Ramos (cell line): ENCODE data around the gene PDE2A.
"Not testable (repeated sequence)": the region's sequence is repeated elsewhere in the genome, so short reads cannot be mapped to it uniquely, and the experiment has no call there.

Experiments
- in situ Hi-C: fragments of 300-500 bp; cut with MboI; formaldehyde crosslinking; loops from one replicate; pipeline ENCODE4 v1.14.3; 2022; ENCODE audit warnings: low sequenced_read_pairs; ENCODE audit not compliant: unreplicated experiment

PDE2A gene

GRCh38 chr11:72569966-72570892 lies 104.0 kb downstream of the PDE2A start:
- in situ Hi-C loops: no loop called here

DNA sequence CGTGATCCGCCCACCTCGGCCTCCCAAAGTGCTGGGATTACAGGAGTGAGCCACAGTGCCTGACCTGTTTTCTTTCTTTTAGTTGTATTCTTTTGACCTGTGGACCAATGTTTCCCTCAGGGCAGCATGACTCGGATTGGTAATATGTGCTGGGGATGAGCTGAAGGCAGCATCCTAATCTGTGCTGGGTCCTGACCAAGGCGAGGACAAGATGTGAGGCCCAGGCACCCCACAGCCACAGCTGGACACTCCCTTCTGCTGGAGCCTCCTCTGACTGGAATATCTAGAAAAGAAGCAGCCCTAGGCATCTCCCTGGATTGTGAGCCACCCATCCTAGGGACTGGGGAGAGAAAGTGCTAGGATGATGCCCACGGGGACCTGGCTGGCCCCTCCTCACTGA lies 105.4 kb downstream of the PDE2A start:
- in situ Hi-C loops: no loop called here

DNA sequence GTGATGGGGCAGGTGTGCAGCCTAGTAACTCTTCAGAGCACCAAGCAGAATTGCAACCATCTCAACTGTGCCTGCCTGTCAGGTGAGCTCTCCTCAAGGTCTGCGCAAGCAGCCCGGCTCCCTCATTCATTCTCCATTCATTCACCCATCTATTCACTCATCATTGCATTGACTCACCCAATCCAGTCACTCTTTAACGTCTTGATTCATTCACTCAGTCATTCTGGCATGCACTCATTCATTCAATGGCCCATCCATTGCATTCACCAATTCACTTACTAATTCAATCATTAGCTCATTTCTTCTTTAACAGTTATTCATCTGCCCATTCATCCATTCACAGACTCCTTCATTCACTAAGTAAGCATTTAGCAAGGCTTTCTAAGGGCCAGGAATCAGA lies 111.8 kb downstream of the PDE2A start:
- in situ Hi-C loops: no loop called here

GRCh38 chr11:72561856-72562255 lies 112.4 kb downstream of the PDE2A start:
- in situ Hi-C loops: no loop called here

DNA sequence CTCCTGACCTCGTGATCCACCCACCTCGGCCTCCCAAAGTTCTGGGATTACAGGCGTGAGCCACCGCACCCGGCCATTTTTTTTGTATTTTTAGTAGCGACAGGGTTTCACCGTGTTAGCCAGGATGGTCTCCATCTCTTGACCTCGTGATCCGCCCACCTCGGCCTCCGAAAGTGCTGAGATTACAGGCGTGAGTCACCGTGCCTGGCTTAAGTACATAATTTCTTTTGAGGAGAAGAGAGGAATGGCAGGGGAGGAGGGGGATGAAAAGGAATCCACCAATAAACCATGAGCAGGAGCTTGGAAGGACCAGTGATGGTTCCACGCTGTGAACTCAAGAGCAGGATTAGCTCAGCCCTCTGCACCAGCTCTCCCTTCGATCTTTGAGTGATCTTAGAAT lies 113.4 kb downstream of the PDE2A start:
- in situ Hi-C loops: not testable (repeated sequence)

DNA sequence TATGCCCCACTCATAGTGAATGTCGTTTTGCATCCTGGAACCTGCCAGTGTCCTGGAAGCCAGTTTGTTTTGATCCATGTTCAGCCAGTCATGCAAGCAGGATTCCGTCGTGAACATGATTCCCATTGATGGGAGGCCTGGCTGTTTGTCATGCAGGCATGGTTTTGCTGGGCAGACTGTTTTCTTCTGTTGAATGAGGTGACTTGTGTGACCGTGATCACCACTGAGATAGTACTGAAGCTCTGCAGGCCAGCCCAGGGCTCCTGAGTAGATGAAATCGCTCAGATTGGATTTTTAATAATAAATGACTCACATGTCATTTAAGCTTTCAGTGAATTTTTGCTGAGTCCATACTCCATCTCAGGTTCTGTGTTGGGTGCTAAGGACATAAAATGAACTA lies 117.8 kb downstream of the PDE2A start:
- in situ Hi-C loops: no loop called here

GRCh38 chr11:72555014-72555522 lies 119.2 kb downstream of the PDE2A start:
- in situ Hi-C loops: not testable (repeated sequence)

DNA sequence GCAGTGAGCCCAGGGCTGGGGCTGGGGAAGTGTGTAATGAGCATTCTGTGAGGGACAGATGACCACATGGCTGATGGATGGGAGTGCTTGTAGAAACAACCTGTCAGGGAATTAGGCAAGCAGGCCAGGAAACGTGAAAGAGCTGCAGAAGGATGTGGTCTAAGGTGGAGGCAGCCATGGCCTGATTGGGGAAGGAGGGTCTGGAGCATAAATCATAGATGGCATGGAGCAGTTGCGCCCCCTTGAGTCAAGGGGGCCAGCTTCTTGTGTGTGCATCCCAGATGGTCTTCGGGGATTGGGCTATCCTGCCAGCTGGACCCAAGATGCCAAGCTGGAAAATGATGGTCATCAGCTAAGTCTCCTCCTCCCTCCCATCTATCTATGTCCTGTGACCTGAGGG lies 120.5 kb downstream of the PDE2A start:
- in situ Hi-C loops: no loop called here

GRCh38 chr11:72552399-72552910 lies 121.8 kb downstream of the PDE2A start:
- in situ Hi-C loops: no loop called here

GRCh38 chr11:72551571-72551970 lies 122.7 kb downstream of the PDE2A start:
- in situ Hi-C loops: no loop called here

DNA sequence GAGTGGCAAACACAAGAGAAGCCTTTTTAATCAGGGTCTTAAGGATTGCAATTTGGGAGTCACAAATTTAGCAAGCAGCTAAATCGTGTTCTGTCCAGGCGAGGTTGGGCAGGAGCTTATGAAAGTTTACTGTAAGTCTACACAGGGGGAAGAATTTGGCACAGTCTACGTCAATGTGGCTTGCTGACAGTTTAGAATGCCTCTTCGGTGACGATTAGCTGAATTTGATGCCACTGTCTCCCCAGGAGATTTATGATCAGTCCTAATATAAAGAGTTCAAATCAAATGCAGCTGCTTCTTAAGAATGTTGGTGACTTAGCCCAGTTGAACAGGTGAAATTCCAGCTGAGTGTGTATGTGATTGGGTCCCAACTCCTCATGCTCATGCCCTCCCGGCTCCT lies 125.8 kb downstream of the PDE2A start:
- in situ Hi-C loops: no loop called here

DNA sequence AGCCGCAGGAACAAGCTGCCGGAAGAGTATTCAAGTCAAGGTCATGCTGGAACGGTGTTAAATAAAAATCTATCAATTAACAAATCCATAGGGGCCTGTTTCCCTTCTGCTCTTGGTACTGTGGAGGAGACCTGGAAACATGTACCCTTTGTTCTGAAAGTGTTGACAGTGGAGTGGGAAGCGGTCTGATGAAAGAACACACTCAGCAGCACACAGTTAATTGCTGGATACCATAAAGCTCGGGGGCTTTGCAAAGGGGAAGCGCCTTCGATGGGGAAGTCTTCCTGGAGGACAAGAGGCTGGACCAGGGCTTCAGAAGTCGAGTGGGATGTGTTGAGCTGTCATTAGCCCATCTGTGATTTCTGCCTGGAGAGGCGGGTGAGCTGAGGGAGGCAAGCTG lies 127.4 kb downstream of the PDE2A start:
- in situ Hi-C loops: no loop called here

DNA sequence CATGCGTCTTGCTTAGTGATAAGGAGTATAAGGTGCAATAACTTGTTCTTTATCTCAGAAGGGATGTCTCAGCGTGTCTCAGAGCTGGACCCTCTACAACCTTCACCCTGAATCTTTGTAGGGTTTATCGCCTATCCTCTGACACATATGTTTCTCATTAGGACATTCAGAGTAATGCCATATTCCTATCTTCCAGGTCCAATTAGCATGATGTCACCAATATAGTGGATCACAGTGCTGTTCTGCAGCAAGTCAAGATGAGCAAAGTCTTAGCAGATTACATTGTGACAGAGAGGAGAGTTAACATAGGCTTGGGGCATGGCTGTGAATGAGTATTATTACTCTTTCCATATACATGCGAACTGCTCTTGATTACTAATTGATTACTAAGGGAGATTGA lies 129.6 kb downstream of the PDE2A start:
- in situ Hi-C loops: no loop called here

DNA sequence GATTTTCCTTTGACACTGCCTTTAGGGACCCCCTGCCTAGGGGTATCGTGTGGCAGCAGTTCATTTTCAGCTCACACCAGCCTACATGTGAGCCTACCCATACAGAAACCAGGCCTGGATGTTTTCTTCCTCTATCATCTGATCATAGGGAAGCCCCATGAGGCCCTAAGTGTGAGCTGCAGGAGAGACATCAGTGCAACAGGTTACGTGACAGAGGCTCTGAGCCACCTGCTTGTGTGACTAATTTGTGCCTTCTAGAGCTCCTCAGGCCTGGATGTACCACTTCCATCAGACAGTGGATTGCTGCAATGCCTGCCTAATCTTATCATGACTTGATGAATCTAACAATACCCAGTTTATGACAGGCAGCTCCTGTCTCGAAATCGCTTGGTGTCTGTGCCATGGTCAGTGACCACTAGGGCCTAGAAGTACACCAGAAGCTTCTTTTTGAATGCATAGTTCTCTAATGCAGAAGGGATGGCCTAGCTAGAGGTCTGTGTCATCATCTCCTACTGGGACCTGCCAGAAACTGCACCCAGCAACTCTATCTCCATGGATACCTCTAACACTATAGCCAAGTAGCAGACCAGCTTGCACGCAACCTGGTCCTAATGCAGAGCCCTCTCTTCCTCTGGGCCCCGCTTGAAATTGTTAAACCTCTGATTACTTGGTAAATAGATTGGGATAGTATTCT lies 130.2 kb downstream of the PDE2A start:
- in situ Hi-C loops: no loop called here

DNA sequence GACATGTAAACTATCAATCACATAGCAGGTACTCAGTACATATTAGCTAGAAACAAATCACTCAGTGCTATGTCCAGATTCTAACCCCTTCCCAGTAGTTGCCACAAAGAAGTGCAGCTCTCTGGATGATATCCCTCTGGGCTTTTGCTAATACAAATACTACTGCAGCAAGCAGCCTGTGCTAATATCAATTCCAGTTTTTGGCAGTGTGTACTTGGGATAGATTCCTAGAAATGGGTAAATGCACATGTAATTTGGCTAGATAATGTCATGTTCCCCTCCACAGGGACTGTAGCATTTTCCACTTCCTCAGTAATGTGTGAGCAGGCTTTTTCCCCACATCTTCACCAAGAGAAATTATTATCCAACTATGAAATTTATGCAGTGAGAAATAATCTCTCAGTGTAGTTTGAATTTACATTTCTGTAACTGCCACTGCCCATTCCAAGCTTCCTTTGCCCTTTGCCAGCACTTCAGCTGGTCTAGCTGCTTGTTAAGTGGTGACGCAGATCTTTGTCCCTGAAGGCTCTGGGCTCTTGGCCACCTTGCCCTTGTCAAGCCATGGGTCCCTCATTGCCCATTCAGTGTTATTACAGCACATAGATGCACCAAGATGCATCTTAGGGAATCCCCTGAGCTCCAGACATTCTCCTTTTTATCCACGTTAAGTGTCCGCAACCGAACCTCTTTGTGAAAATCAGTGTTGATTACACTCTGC lies 132.8 kb downstream of the PDE2A start:
- in situ Hi-C loops: no loop called here

DNA sequence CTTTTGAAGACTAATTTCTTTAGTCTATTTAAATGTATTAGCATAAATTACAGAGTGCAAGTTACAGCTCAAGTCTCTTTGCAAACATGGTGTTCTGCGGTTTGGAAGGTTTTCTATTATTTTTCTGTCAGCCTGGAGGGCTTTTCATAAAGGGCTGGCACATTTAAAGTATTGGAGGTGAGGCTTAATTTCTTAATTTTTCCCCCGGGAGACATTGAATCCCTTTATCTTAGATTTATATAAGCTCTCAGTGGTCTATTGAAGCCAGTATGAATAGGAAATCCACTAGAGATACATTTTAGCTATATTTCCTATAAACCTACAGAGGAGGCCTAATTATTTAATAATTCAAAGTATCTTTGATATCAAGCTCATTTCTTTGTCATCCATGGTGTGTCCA lies 137.2 kb downstream of the PDE2A start:
- in situ Hi-C loops: no loop called here

DNA sequence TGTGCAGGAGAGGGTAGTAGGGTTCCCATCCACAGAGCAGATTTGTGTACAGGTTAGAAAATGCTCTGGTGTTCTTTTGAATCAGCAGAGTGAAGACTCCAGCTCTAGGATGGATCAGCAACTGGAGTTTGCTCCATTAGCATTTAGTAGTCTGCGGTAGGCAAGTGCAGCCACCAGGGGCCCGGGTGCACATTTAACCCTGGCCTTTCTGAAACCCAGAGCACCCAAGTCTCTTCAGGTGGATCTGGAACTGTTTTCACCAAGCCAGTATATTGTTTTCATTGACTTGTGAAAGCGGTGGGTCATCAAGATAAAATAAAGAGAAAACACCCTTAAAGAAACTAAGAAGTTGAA lies 139.1 kb downstream of the PDE2A start:
- in situ Hi-C loops: no loop called here

DNA sequence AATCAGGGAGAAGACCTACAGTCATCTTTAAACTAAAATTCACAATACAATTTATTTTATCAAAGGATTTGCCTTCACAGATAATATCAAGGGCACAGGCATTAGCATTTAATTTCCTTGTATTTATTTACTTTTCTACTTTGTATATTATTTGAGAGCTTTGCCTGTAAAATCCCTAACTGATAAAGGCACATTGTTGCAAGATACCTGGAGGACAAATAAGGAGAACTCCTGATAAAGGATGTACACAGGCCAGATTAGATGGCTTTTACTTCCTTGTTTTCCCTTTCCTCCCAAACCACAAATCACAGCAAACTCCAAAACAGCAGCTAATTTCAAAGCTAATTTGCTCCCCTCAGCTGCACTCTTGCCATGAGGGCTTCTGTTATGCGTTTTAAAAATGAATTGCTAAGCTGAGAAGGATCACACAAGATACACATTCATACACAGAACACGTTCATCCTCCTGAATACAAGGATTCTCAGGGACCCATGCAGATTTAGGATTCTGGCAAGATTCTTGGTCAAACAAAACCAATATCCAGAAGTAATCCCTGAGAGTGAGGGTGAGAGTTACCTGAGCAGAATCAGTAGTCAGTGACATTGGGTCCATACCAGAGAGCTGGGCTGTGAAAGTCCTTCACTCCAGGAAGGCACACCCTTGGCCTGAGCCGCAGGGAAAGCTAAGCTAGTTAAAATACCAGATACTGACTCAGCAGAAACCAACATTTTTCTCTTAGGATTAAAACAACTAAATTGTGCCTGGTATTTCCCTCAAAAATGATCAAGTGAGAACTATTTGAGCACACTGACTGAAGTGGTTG lies 139.6 kb downstream of the PDE2A start:
- in situ Hi-C loops: no loop called here

GRCh38 chr11:72529068-72529467 lies 145.2 kb downstream of the PDE2A start:
- in situ Hi-C loops: no loop called here

GRCh38 chr11:72528121-72528520 lies 146.1 kb downstream of the PDE2A start:
- in situ Hi-C loops: no loop called here
